HUES6 (cell line): Measurements from ENCODE around the gene FAM3A.
"Not testable (repeated sequence)": the region's sequence is repeated elsewhere in the genome, so short reads cannot be mapped to it uniquely, and the experiment has no call there.

ENCODE experiments used
- H3K27ac ChIP-seq: 2 replicates; pipeline ENCODE4 v1.7.0; 2013; ENCODE audit warnings: low read depth, mild to moderate bottlenecking, low read length, inconsistent platforms
- H3K27me3 ChIP-seq: 2 replicates; pipeline ENCODE4 v1.6.1; 2013; ENCODE audit warnings: low read length; ENCODE audit not compliant: control insufficient read depth, insufficient read depth
- H3K36me3 ChIP-seq: 2 replicates; pipeline ENCODE4 v1.6.1; 2013; ENCODE audit warnings: low read length; ENCODE audit not compliant: control insufficient read depth, insufficient read depth
- H3K4me1 ChIP-seq: 2 replicates; pipeline ENCODE4 v1.6.1; 2013; ENCODE audit warnings: low read length; ENCODE audit not compliant: control insufficient read depth, insufficient read depth
- H3K4me3 ChIP-seq: 2 replicates; pipeline ENCODE4 v1.5.1; 2013; ENCODE audit warnings: low read depth, low read length
- H3K9ac ChIP-seq: one replicate; pipeline ENCODE4 v1.6.1; 2013; ENCODE audit warnings: mild to moderate bottlenecking, low read length
- H3K9me3 ChIP-seq: 2 replicates; pipeline ENCODE4 v1.6.1; 2013; ENCODE audit warnings: low read depth, low read length; ENCODE audit not compliant: control insufficient read depth, insufficient read depth

FAM3A gene

GRCh38 chrX:154545673-154546274 lies 29.7 kb upstream of the FAM3A start:
- Histone ChIP-seq H3K27me3 (no peaks in the 10 kb centered on the region), H3K9me3 (peaks cover 17% of the 10 kb centered on the region; the same call in 1 of the 2 replicates), H3K9ac (no peak overlapping the region), H3K4me3 (peak overlapping the region; percentile 88), H3K27ac (no peak overlapping the region), H3K36me3 (peaks cover 32% of the 10 kb centered on the region), H3K4me1 (peaks cover 20% of the 10 kb centered on the region; the same call in 1 of the 2 replicates)

- Histone ChIP-seq H3K4me1 (peaks cover 20% of the 10 kb centered on the region; the same call in 1 of the 2 replicates), H3K36me3 (peaks cover 35% of the 10 kb centered on the region), H3K4me3 (no peak overlapping the region), H3K9ac (peak overlapping the region; percentile 12), H3K9me3 (peaks cover 14% of the 10 kb centered on the region; the same call in 1 of the 2 replicates), H3K27ac (no peak overlapping the region), H3K27me3 (no peaks in the 10 kb centered on the region)
These were observed 26.8 kb upstream of the FAM3A start for GRCh38 chrX:154542723-154543424.

GRCh38 chrX:154541896-154542722 lies 26.1 kb upstream of the FAM3A start:
- H3K4me3 ChIP-seq: no peak overlapping the region
- no peak overlapping the region; the same call in 1 of the 2 replicates for H3K27ac ChIP-seq
- no peaks in the 10 kb centered on the region for H3K27me3 ChIP-seq
- H3K36me3 ChIP-seq: peaks cover 35% of the 10 kb centered on the region
- H3K9me3 ChIP-seq: peaks cover 12% of the 10 kb centered on the region; the same call in 1 of the 2 replicates
- H3K9ac ChIP-seq: peak overlapping the region; percentile 38
- peaks cover 20% of the 10 kb centered on the region; the same call in 1 of the 2 replicates for H3K4me1 ChIP-seq

- no peaks in the 10 kb centered on the region for H3K27me3 ChIP-seq
- H3K36me3 ChIP-seq: peaks cover 35% of the 10 kb centered on the region
- no peak overlapping the region for H3K4me3 ChIP-seq
- H3K4me1 ChIP-seq: peaks cover 20% of the 10 kb centered on the region; the same call in 1 of the 2 replicates
- peak overlapping the region; percentile 38 for H3K9ac ChIP-seq
- H3K9me3 ChIP-seq: peaks cover 12% of the 10 kb centered on the region; the same call in 1 of the 2 replicates
- H3K27ac ChIP-seq: no peak overlapping the region; the same call in 1 of the 2 replicates
These were observed 25.5 kb upstream of the FAM3A start for GRCh38 chrX:154541589-154541895.

- H3K27ac ChIP-seq: no peak overlapping the region
- no peak overlapping the region for H3K9ac ChIP-seq
- H3K36me3 ChIP-seq: peaks cover 39% of the 10 kb centered on the region
- H3K27me3 ChIP-seq: no peaks in the 10 kb centered on the region
- H3K9me3 ChIP-seq: peaks cover 9% of the 10 kb centered on the region; the same call in 1 of the 2 replicates
- peaks cover 20% of the 10 kb centered on the region; the same call in 1 of the 2 replicates for H3K4me1 ChIP-seq
- no peak overlapping the region for H3K4me3 ChIP-seq
These were observed 25.0 kb upstream of the FAM3A start for GRCh38 chrX:154540897-154541535.

GRCh38 chrX:154540365-154540764 lies 24.3 kb upstream of the FAM3A start:
- H3K9ac ChIP-seq, H3K27ac ChIP-seq, H3K4me3 ChIP-seq, H3K27me3 ChIP-seq: not testable (repeated sequence)
- Histone ChIP-seq H3K36me3 (peaks cover 44% of the 10 kb centered on the region), H3K9me3 (peaks cover 12% of the 10 kb centered on the region; the same call in 1 of the 2 replicates), H3K4me1 (peaks cover 18% of the 10 kb centered on the region; the same call in 1 of the 2 replicates)

GRCh38 chrX:154539077-154539476 lies 23.0 kb upstream of the FAM3A start:
- H3K4me3 ChIP-seq: no peak overlapping the region
- H3K9me3 ChIP-seq: peaks cover 10% of the 10 kb centered on the region; the same call in 1 of the 2 replicates
- peaks cover 20% of the 10 kb centered on the region; the same call in 1 of the 2 replicates for H3K4me1 ChIP-seq
- H3K9ac ChIP-seq: no peak overlapping the region
- no peak overlapping the region for H3K27ac ChIP-seq
- H3K27me3 ChIP-seq: no peaks in the 10 kb centered on the region
- H3K36me3 ChIP-seq: peaks cover 45% of the 10 kb centered on the region

- H3K27me3 ChIP-seq: no peaks in the 10 kb centered on the region
- H3K36me3 ChIP-seq: peaks cover 47% of the 10 kb centered on the region
- H3K9ac ChIP-seq: no peak overlapping the region
- no peak overlapping the region for H3K4me3 ChIP-seq
- H3K4me1 ChIP-seq: peaks cover 15% of the 10 kb centered on the region; the same call in 1 of the 2 replicates
- no peak overlapping the region for H3K27ac ChIP-seq
- peaks cover 24% of the 10 kb centered on the region; the same call in 1 of the 2 replicates for H3K9me3 ChIP-seq
These were observed 19.9 kb upstream of the FAM3A start for GRCh38 chrX:154535892-154536291.

GRCh38 chrX:154534526-154535322 lies 18.7 kb upstream of the FAM3A start:
- H3K9ac ChIP-seq: no peak overlapping the region
- H3K27ac ChIP-seq: no peak overlapping the region
- H3K36me3 ChIP-seq: peaks cover 47% of the 10 kb centered on the region

GRCh38 chrX:154532690-154533089 lies 16.7 kb upstream of the FAM3A start:
- Histone ChIP-seq H3K27ac (no peak overlapping the region), H3K4me3 (no peak overlapping the region), H3K9me3 (peaks cover 31% of the 10 kb centered on the region; the same call in 1 of the 2 replicates), H3K4me1 (peaks cover 17% of the 10 kb centered on the region; the same call in 1 of the 2 replicates), H3K27me3 (no peaks in the 10 kb centered on the region), H3K9ac (no peak overlapping the region), H3K36me3 (peaks cover 47% of the 10 kb centered on the region)

More at GRCh38 chrX:154534526-154535322, 18.7 kb upstream of the FAM3A start:
- H3K9me3 ChIP-seq: peaks cover 29% of the 10 kb centered on the region; the same call in 1 of the 2 replicates
- H3K4me1 ChIP-seq: peaks cover 17% of the 10 kb centered on the region; the same call in 1 of the 2 replicates
- no peaks in the 10 kb centered on the region for H3K27me3 ChIP-seq
- no peak overlapping the region for H3K4me3 ChIP-seq
